GM23338 (cell line): Measurements from ENCODE around the gene AQP1. TPM values are rescaled to one million over a fixed set of nuclear protein-coding genes. Genes with fewer than 3 reads are reported as not detected.

Experiments
- ATAC-seq: fragments of 200-7000 bp; cut with Tn5 transposase; 3 replicates; pipeline ENCODE4 v1.9.1; 2020
- DNase-seq: peaks from one replicate; pipeline ENCODE4 v3.0.0-alpha.2; 2015; ENCODE audit warnings: low spot score
- H2AFZ ChIP-seq: fragments of 200-600 bp; sonication (generic); 2 replicates; pipeline ENCODE4 v1.8.0; 2016; ENCODE audit warnings: antibody characterized with exemption, mild to moderate bottlenecking, moderate library complexity
- H3F3A ChIP-seq: fragments of 200-600 bp; sonication (generic); replicated peaks from 2 replicates; pipeline ENCODE4 v1.8.0; 2017; ENCODE audit warnings: antibody characterized with exemption, mixed run types, low read depth
- H3K27ac ChIP-seq: fragments of 200-600 bp; sonication (generic); 2 replicates; pipeline ENCODE4 v1.6.1; 2016; ENCODE audit warnings: low read depth
- H3K27me3 ChIP-seq: fragments of 200-600 bp; sonication (generic); 2 replicates; pipeline ENCODE4 v1.8.0; 2016; ENCODE audit warnings: mild to moderate bottlenecking, mixed run types, moderate library complexity; ENCODE audit not compliant: insufficient read depth
- H3K36me3 ChIP-seq: fragments of 200-600 bp; sonication (generic); 2 replicates; pipeline ENCODE4 v1.8.0; 2016; ENCODE audit warnings: mild to moderate bottlenecking; ENCODE audit not compliant: insufficient read depth
- H3K4me1 ChIP-seq: fragments of 200-600 bp; sonication (generic); 2 replicates; pipeline ENCODE4 v1.8.0; 2016; ENCODE audit warnings: mild to moderate bottlenecking, moderate library complexity; ENCODE audit not compliant: insufficient read depth
- H3K4me2 ChIP-seq: fragments of 200-600 bp; sonication (generic); 2 replicates; pipeline ENCODE4 v1.7.1; 2017; ENCODE audit warnings: mixed run types
- H3K4me3 ChIP-seq: fragments of 200-600 bp; sonication (generic); 2 replicates; pipeline ENCODE4 v1.6.1; 2016; ENCODE audit warnings: mixed run types
- H3K79me2 ChIP-seq: fragments of 200-600 bp; sonication (generic); replicated peaks from 2 replicates; pipeline ENCODE4 v1.8.0; 2017; ENCODE audit warnings: mild to moderate bottlenecking; ENCODE audit not compliant: insufficient read depth
- H3K9me2 ChIP-seq: fragments of 200-600 bp; sonication (generic); 2 replicates; pipeline ENCODE4 v1.8.0; 2017; ENCODE audit not compliant: insufficient read depth
- H4K20me1 ChIP-seq: fragments of 200-600 bp; sonication (generic); replicated peaks from 2 replicates; pipeline ENCODE4 v1.8.0; 2017; ENCODE audit warnings: mild to moderate bottlenecking; ENCODE audit not compliant: insufficient read depth
- H3K27ac Mint-ChIP-seq: 2 replicates; pipeline ENCODE4 v1.8.0; 2020; ENCODE audit warnings: inconsistent platforms, mild to moderate bottlenecking, moderate library complexity, mixed read lengths
- H3K27me3 Mint-ChIP-seq: 3 replicates; pipeline ENCODE4 v1.8.0; 2022; ENCODE audit warnings: low read depth, mild to moderate bottlenecking, moderate library complexity, mixed read lengths, inconsistent platforms; ENCODE audit not compliant: insufficient read depth, poor library complexity
- H3K36me3 Mint-ChIP-seq: 3 replicates; pipeline ENCODE4 v1.8.0; 2021; ENCODE audit warnings: low read depth, mild to moderate bottlenecking, inconsistent platforms, moderate library complexity, mixed read lengths
- H3K4me1 Mint-ChIP-seq: 3 replicates; pipeline ENCODE4 v1.8.0; 2020; ENCODE audit warnings: mild to moderate bottlenecking, inconsistent platforms, mixed read lengths
- H3K4me3 Mint-ChIP-seq: 3 replicates; pipeline ENCODE4 v1.8.0; 2021; ENCODE audit warnings: moderate library complexity, mild to moderate bottlenecking, inconsistent platforms, mixed read lengths
- H3K9me3 Mint-ChIP-seq: 3 replicates; pipeline ENCODE4 v1.8.0; 2020; ENCODE audit warnings: moderate library complexity, mild to moderate bottlenecking, inconsistent platforms, mixed read lengths
- CREB1 ChIP-seq: fragments of 250-450 bp; sonication (Bioruptor Pico); IDR thresholded peaks from 2 replicates; pipeline ENCODE4 v1.5.0; 2020; ENCODE audit warnings: low read depth, mild to moderate bottlenecking, moderate library complexity
- EZH2 ChIP-seq: fragments of 200-600 bp; sonication (generic); IDR thresholded peaks from one replicate; pipeline ENCODE4 v1.8.0; 2017; ENCODE audit warnings: antibody characterized with exemption, mild to moderate bottlenecking, low read depth; ENCODE audit not compliant: unreplicated experiment
- EZH2phosphoT487 ChIP-seq: fragments of 200-600 bp; sonication (generic); IDR thresholded peaks from one replicate; pipeline ENCODE4 v1.8.1; 2018; ENCODE audit warnings: antibody characterized with exemption; ENCODE audit not compliant: unreplicated experiment
- JUNB ChIP-seq: IDR thresholded peaks from one replicate; pipeline ENCODE4 v1.6.1; 2016; ENCODE audit warnings: antibody characterized with exemption; ENCODE audit not compliant: unreplicated experiment
- NANOG ChIP-seq: IDR thresholded peaks from 2 replicates; pipeline ENCODE4 v1.6.1; 2016; ENCODE audit warnings: antibody characterized with exemption, borderline replicate concordance
- POLR2AphosphoS5 ChIP-seq: IDR thresholded peaks from 2 replicates; pipeline ENCODE4 v1.6.1; 2016; ENCODE audit warnings: antibody characterized with exemption, low read depth
- ZNF331 ChIP-seq: fragments of 250-450 bp; sonication (Bioruptor Pico); IDR thresholded peaks from 2 replicates; pipeline ENCODE4 v1.5.0; 2020; ENCODE audit warnings: low read depth, mild to moderate bottlenecking, moderate library complexity
- polyA plus RNA-seq: library from polyadenylated mRNA; unstranded; fragments of >200 nt; fragmentation: Nextera tagmentation; extraction: Ambion mirVana; gene quantifications from 2 replicates; pipeline ENCODE4 v1.2.1, GENCODE V29; 2016
- total RNA-seq: library from RNA; depleted of rRNA; stranded (reverse); fragments of >200 nt; shearing (Covaris generic); gene quantifications from 2 replicates; pipeline ENCODE4 v1.2.3, GENCODE V29; 2014
- TF ChIP-seq, protein P1 (sequence below): IDR thresholded peaks from one replicate; pipeline ENCODE4 v1.6.1; 2018; ENCODE audit warnings: antibody characterized with exemption; ENCODE audit not compliant: unreplicated experiment
- TF ChIP-seq, protein P2 (sequence below), 2 experiments: fragments of 200-600 bp in 1 of 2; sonication (generic) in 1 of 2; conservative IDR thresholded peaks; 2 replicates each; pipeline versions ENCODE4 v1.5.1 to v1.6.1; 2016 to 2017; ENCODE audit warnings: antibody characterized with exemption in 2 of 2, low read depth in 2 of 2, mild to moderate bottlenecking in 2 of 2, moderate library complexity in 1 of 2
- TF ChIP-seq, protein P3 (sequence below): IDR thresholded peaks from 2 replicates; pipeline ENCODE4 v1.6.1; 2016; ENCODE audit warnings: antibody characterized with exemption

AQP1 gene
- total and polyA plus RNA-seq, 2 experiments from 2014 or later, result 0.28 TPM; not detected in 1

- H3K36me3 Mint-ChIP-seq, result no peaks in the 10 kb centered on the region
- H3F3A ChIP-seq, result no peaks in the 10 kb centered on the region
- H3K9me2 ChIP-seq, result peaks cover 6% of the 10 kb centered on the region; the same call in 1 of the 2 replicates
- no peak overlapping the region for H3K27ac ChIP-seq
- no peaks in the 10 kb centered on the region for H3K36me3 ChIP-seq
- H3K4me2 ChIP-seq, result no peak overlapping the region
- no peak overlapping the region for H2AFZ ChIP-seq
- H3K4me1 Mint-ChIP-seq, result no peaks in the 10 kb centered on the region
- ATAC-seq (no peak), DNase-seq (no peak)
- TF ChIP-seq EZH2phosphoT487 (no peak), NANOG (no peak), JUNB (no peak), POLR2AphosphoS5 (no peak), EZH2 (no peak), CREB1 (CRISPR knock-in tag) (no peak), ZNF331 (CRISPR knock-in tag) (no peak)
- TF ChIP-seq, protein P1, sequence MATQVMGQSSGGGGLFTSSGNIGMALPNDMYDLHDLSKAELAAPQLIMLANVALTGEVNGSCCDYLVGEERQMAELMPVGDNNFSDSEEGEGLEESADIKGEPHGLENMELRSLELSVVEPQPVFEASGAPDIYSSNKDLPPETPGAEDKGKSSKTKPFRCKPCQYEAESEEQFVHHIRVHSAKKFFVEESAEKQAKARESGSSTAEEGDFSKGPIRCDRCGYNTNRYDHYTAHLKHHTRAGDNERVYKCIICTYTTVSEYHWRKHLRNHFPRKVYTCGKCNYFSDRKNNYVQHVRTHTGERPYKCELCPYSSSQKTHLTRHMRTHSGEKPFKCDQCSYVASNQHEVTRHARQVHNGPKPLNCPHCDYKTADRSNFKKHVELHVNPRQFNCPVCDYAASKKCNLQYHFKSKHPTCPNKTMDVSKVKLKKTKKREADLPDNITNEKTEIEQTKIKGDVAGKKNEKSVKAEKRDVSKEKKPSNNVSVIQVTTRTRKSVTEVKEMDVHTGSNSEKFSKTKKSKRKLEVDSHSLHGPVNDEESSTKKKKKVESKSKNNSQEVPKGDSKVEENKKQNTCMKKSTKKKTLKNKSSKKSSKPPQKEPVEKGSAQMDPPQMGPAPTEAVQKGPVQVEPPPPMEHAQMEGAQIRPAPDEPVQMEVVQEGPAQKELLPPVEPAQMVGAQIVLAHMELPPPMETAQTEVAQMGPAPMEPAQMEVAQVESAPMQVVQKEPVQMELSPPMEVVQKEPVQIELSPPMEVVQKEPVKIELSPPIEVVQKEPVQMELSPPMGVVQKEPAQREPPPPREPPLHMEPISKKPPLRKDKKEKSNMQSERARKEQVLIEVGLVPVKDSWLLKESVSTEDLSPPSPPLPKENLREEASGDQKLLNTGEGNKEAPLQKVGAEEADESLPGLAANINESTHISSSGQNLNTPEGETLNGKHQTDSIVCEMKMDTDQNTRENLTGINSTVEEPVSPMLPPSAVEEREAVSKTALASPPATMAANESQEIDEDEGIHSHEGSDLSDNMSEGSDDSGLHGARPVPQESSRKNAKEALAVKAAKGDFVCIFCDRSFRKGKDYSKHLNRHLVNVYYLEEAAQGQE, result no peak
- TF ChIP-seq, protein P2, sequence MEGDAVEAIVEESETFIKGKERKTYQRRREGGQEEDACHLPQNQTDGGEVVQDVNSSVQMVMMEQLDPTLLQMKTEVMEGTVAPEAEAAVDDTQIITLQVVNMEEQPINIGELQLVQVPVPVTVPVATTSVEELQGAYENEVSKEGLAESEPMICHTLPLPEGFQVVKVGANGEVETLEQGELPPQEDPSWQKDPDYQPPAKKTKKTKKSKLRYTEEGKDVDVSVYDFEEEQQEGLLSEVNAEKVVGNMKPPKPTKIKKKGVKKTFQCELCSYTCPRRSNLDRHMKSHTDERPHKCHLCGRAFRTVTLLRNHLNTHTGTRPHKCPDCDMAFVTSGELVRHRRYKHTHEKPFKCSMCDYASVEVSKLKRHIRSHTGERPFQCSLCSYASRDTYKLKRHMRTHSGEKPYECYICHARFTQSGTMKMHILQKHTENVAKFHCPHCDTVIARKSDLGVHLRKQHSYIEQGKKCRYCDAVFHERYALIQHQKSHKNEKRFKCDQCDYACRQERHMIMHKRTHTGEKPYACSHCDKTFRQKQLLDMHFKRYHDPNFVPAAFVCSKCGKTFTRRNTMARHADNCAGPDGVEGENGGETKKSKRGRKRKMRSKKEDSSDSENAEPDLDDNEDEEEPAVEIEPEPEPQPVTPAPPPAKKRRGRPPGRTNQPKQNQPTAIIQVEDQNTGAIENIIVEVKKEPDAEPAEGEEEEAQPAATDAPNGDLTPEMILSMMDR (conservative IDR thresholded peaks at IDR 0.05; ENCODE audit: low read depth in 2 of 2), result no peak
- TF ChIP-seq, protein P3, sequence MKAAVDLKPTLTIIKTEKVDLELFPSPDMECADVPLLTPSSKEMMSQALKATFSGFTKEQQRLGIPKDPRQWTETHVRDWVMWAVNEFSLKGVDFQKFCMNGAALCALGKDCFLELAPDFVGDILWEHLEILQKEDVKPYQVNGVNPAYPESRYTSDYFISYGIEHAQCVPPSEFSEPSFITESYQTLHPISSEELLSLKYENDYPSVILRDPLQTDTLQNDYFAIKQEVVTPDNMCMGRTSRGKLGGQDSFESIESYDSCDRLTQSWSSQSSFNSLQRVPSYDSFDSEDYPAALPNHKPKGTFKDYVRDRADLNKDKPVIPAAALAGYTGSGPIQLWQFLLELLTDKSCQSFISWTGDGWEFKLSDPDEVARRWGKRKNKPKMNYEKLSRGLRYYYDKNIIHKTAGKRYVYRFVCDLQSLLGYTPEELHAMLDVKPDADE, result no peak
- no peak overlapping the region for H3K4me3 ChIP-seq
- H3K27ac Mint-ChIP-seq, result no peak overlapping the region
- H3K79me2 ChIP-seq, result no peaks in the 10 kb centered on the region
- H3K27me3 Mint-ChIP-seq, result peaks cover 7% of the 10 kb centered on the region
- no peaks in the 10 kb centered on the region for H3K4me1 ChIP-seq
- no peaks in the 10 kb centered on the region for H3K27me3 ChIP-seq
- no peaks in the 10 kb centered on the region for H3K9me3 Mint-ChIP-seq
- no peaks in the 10 kb centered on the region for H4K20me1 ChIP-seq
- no peak overlapping the region for H3K4me3 Mint-ChIP-seq
These were observed 14.3 kb downstream of the AQP1 start for GRCh38 chr7:30925913-30926312.
